BLaER1 treated with 17β-estradiol and CSF1 and Interleukin-3, amounts not matched to agents 10 nM and 100 nM (cell line): ENCODE measurements around the gene TNN.

Experiments used
- H3K27ac ChIP-seq, 11 experiments: shearing (Covaris generic); formaldehyde crosslinking; 2 replicates each; pipeline ENCODE4 v1.8.1; 2022
- H3K27me3 ChIP-seq, 11 experiments: shearing (Covaris generic); formaldehyde crosslinking; 2 replicates each; pipeline ENCODE4 v1.8.1; 2022
- H3K36me3 ChIP-seq, 11 experiments: shearing (Covaris generic); formaldehyde crosslinking; 2 replicates each; pipeline ENCODE4 v1.8.1; 2022
- H3K4me1 ChIP-seq, 10 experiments: shearing (Covaris generic); formaldehyde crosslinking; 2 replicates each; pipeline ENCODE4 v1.8.1; 2022
- H3K4me2 ChIP-seq, 11 experiments: shearing (Covaris generic); formaldehyde crosslinking; 2 replicates each; pipeline ENCODE4 v1.8.1; 2022
- H3K4me3 ChIP-seq, 10 experiments: shearing (Covaris generic); formaldehyde crosslinking; 2 replicates each; pipeline ENCODE4 v1.8.1; 2022
- H3K9ac ChIP-seq, 11 experiments: shearing (Covaris generic); formaldehyde crosslinking; 2 replicates each; pipeline ENCODE4 v1.8.1; 2022
- H3K9me3 ChIP-seq, 11 experiments: shearing (Covaris generic); formaldehyde crosslinking; replicated peaks in 1 of 11; 2 replicates each; pipeline ENCODE4 v1.8.1; 2022
- H4K20me1 ChIP-seq, 11 experiments: shearing (Covaris generic); formaldehyde crosslinking; 2 replicates each; pipeline ENCODE4 v1.8.1; 2022
- Cebpa-rat ChIP-seq, 11 experiments: shearing (Covaris generic); IDR thresholded peaks; 2 replicates each; pipeline ENCODE4 v1.8.1; 2022

The TNN gene

DNA sequence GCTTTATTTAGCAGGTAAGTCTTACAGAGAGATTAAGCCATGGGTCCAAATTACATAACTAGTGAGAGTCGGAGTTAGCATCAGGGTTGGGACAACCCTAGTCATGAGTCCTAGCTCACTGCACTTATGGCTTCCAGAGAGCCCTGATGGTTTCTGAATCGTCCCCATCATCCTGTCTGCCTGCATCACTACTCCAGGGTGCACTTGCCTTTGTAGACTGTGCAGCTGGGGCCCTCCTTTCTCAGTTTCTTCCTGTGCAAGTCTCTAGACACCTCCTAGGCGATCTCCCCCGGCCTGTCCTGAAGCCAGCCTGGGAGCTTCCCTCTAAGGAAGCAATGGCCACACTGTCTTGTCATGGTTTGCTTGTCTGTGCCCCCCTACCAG lies 87.8 kb downstream of the TNN start:
- TF ChIP-seq Cebpa-rat (IDR thresholded peaks at IDR 0.05), result no peak
- Histone ChIP-seq H3K4me2 (peak overlapping the region in 2 of 11 experiments; percentile 10 to 40; a peak in 3 of 22 replicates), H3K4me1 (peaks cover 0 to 18% (median 5%) of the 10 kb centered on the region in 10 experiments; a peak in 8 of 20 replicates), H3K9ac (no peak overlapping the region), H3K9me3 (no peaks in the 10 kb centered on the region), H3K36me3 (peaks cover 9 to 26% (median 19%) of the 10 kb centered on the region in 11 experiments), H4K20me1 (no peaks in the 10 kb centered on the region), H3K27me3 (no peaks in the 10 kb centered on the region), H3K27ac (no peak overlapping the region), H3K4me3 (no peak overlapping the region)

DNA sequence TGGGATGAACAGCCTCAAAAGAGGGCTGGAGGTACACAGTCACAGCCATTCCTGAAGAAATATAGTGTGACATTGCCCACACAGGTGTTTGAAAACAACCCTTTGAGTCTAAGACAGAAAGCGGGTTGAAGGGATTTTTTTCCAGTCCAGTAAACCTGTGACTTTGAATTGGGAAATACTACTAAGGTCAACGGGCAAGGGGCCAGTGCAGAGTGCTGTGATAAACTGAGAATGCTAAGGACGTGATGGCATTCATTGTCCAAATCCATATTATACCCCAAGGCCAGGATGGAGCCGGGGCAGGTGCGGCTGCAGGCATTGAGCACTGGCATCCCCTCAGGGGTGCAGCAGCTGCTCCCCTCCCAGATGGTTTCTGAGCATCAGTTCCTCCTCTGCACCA lies 88.3 kb downstream of the TNN start:
- peaks cover 13 to 30% (median 24%) of the 10 kb centered on the region in 11 experiments for H3K36me3 ChIP-seq
- TF ChIP-seq Cebpa-rat (IDR thresholded peaks at IDR 0.05), result no peak
- no peak overlapping the region for H3K4me3 ChIP-seq
- peaks cover 0 to 18% (median 5%) of the 10 kb centered on the region in 10 experiments; a peak in 8 of 20 replicates for H3K4me1 ChIP-seq
- no peaks in the 10 kb centered on the region for H3K27me3 ChIP-seq
- no peak overlapping the region for H3K27ac ChIP-seq
- no peaks in the 10 kb centered on the region for H3K9me3 ChIP-seq
- peak overlapping the region in 2 of 11 experiments; percentile 10 to 40; a peak in 2 of 22 replicates for H3K4me2 ChIP-seq
- H4K20me1 ChIP-seq, result no peaks in the 10 kb centered on the region
- no peak overlapping the region for H3K9ac ChIP-seq

DNA sequence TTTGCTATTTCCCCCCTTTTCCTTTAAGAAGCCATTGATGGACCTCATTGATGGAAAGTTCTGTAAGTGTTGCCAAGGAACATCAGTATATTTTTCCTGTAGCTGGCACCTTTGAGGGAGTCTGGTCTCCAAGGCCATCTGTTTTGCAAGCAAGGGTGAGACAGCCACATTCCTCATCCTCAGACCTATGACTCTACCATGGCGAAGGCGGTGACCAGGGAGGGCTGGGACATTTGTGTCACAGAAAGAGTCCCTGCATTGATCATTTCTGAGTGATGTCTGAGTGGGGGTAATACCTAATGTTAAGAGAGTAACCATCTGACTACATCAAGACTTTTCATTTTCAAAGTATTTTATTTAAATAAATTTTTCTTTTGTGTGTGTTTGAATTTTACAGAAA lies 89.6 kb downstream of the TNN start:
- Histone ChIP-seq H3K9ac (no peak overlapping the region), H3K4me2 (no peak overlapping the region), H3K4me1 (peaks cover 0 to 18% (median 5%) of the 10 kb centered on the region in 10 experiments; a peak in 8 of 20 replicates), H3K27me3 (no peaks in the 10 kb centered on the region), H3K9me3 (no peaks in the 10 kb centered on the region), H3K27ac (no peak overlapping the region), H3K36me3 (peaks cover 19 to 40% (median 35%) of the 10 kb centered on the region in 11 experiments), H3K4me3 (no peak overlapping the region), H4K20me1 (no peaks in the 10 kb centered on the region)
- TF ChIP-seq Cebpa-rat (IDR thresholded peaks at IDR 0.05), result no peak

DNA sequence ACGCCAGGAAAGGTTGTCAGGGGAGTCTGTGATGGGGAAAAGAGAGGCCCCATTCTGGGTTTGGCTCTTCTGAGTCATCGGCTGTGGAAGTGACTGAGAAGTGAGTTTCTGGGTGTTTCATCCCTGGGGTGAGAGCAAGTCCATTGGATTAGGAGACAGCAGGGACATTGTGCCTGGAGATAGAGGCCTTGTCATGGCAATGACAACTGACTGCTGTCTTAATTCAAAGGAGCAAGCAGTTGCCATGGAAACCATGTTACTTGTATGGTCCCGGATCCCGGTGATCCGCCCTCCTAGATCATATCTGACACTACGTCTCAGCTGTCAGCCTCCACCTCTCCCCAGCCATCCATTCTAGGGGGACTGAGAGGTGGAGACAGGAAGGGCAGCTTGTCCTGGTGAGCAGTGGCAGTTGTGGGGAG lies 90.5 kb downstream of the TNN start:
- H4K20me1 ChIP-seq, result no peaks in the 10 kb centered on the region
- peaks cover 0 to 18% (median 5%) of the 10 kb centered on the region in 10 experiments; a peak in 8 of 20 replicates for H3K4me1 ChIP-seq
- no peak overlapping the region for H3K9ac ChIP-seq
- no peaks in the 10 kb centered on the region for H3K27me3 ChIP-seq
- H3K27ac ChIP-seq, result no peak overlapping the region
- no peak overlapping the region for H3K4me3 ChIP-seq
- peaks cover 27 to 49% (median 43%) of the 10 kb centered on the region in 11 experiments for H3K36me3 ChIP-seq
- TF ChIP-seq Cebpa-rat (IDR thresholded peaks at IDR 0.05), result no peak
- no peaks in the 10 kb centered on the region for H3K9me3 ChIP-seq
- H3K4me2 ChIP-seq, result no peak overlapping the region

DNA sequence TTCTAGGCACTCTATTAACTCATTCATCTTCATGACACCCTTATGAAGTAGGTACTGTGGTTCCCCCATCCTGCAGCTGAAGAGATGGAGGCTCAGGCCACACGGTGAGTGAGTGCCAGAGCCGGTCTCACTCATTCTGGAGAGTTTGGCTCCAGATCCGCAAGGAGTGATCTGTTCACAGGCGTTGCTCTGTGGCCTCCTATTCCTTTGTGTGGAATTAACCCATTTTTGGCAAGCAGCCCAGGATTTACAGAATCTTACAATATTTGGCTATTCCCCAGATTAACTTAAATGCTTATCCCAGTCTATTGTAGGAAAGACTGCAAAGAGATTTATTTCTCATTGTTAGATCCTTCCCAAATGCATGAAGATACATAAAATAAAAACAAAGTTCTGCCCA lies 95.3 kb downstream of the TNN start:
- H3K4me2 ChIP-seq, result no peak overlapping the region
- H3K27me3 ChIP-seq, result no peaks in the 10 kb centered on the region
- peaks cover 0 to 5% (median 0%) of the 10 kb centered on the region in 11 experiments; a peak in 2 of 22 replicates for H4K20me1 ChIP-seq
- H3K27ac ChIP-seq, result no peak overlapping the region
- H3K9me3 ChIP-seq, result no peaks in the 10 kb centered on the region
- peaks cover 59 to 93% (median 83%) of the 10 kb centered on the region in 11 experiments for H3K36me3 ChIP-seq
- H3K4me3 ChIP-seq, result no peak overlapping the region
- H3K9ac ChIP-seq, result no peak overlapping the region
- no peaks in the 10 kb centered on the region for H3K4me1 ChIP-seq
- no peak for TF ChIP-seq Cebpa-rat (IDR thresholded peaks at IDR 0.05)

DNA sequence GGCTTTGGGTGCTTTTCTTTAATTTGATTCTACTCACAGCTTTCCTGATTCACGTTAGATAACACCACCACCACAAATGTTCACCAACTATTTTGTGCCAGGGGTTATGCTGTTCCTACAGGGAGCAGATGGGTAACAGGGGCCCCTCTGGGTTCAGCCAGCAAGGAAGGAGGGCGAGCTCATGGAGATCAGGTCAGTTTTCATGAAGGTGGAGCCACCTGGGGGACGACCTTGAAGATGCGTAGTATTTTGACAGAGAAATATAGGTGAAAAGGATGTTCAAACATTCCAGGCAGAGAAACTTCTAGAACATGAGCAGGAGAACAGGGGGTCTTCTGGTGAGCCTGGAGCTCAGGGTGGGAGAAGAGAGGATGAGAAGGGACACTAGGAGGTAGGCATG lies 96.1 kb downstream of the TNN start:
- Histone ChIP-seq H3K4me1 (no peaks in the 10 kb centered on the region), H3K4me3 (no peak overlapping the region), H3K9ac (no peak overlapping the region), H3K27ac (no peak overlapping the region), H3K27me3 (no peaks in the 10 kb centered on the region), H4K20me1 (peaks cover 0 to 5% (median 0%) of the 10 kb centered on the region in 11 experiments; a peak in 2 of 22 replicates), H3K4me2 (no peak overlapping the region), H3K9me3 (no peaks in the 10 kb centered on the region), H3K36me3 (peaks cover 59 to 93% (median 83%) of the 10 kb centered on the region in 11 experiments)
- no peak for TF ChIP-seq Cebpa-rat (IDR thresholded peaks at IDR 0.05)

DNA sequence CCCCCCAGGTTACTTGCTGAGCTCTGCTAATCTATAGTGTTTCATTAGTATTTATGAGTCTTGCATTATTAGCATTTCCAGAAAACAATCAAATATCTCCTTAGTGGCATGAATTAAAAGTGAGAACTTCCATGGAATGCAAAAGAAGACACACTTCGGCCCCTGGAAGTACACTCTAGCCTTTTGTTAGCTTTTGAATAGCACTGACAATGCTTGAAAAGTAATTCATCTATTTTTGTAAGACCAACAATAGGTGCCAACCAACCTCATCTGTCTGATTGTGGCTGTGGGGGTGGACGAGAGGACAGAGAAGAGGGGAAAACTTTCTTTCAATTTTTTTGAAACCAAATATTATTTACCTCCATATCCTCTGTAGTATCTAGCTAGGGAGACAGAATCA lies 97.1 kb downstream of the TNN start:
- H3K36me3 ChIP-seq, result peaks cover 57 to 89% (median 78%) of the 10 kb centered on the region in 11 experiments

DNA sequence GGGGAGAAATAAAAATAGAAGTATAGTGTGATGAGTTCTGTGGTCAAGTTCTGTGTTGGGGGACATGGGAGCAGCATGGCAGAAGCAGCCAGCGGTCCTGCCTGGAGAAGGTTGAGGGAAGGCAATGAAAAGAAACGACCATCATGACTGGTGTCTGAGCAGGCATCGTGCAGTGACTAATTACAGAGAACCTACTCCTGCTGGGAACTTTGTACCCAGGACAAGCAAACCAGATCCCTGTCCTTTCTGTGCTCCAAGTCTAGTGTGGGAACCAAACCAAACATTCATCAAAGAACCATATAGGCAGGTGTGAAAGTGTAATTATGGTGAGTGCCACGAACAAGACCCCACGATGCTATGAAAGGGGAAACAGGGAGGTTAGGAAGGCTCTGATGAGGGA lies 99.1 kb downstream of the TNN start:
- no peaks in the 10 kb centered on the region for H3K27me3 ChIP-seq
- no peak overlapping the region for H3K4me2 ChIP-seq
- H3K27ac ChIP-seq, result no peak overlapping the region
- peaks cover 0 to 5% (median 0%) of the 10 kb centered on the region in 11 experiments; a peak in 2 of 22 replicates for H4K20me1 ChIP-seq
- no peak for TF ChIP-seq Cebpa-rat (IDR thresholded peaks at IDR 0.05)
- H3K9ac ChIP-seq, result no peak overlapping the region
- no peaks in the 10 kb centered on the region for H3K9me3 ChIP-seq
- peaks cover 41 to 87% (median 71%) of the 10 kb centered on the region in 11 experiments for H3K36me3 ChIP-seq
- peaks cover 0 to 12% (median 0%) of the 10 kb centered on the region in 10 experiments; a peak in 2 of 20 replicates for H3K4me1 ChIP-seq
- H3K4me3 ChIP-seq, result no peak overlapping the region

More for the DNA sequence above, 97.1 kb downstream of the TNN start:
- H4K20me1 ChIP-seq, result peaks cover 0 to 5% (median 0%) of the 10 kb centered on the region in 11 experiments; a peak in 2 of 22 replicates
- no peak for TF ChIP-seq Cebpa-rat (IDR thresholded peaks at IDR 0.05)
- no peak overlapping the region for H3K9ac ChIP-seq
- H3K27me3 ChIP-seq, result no peaks in the 10 kb centered on the region
- H3K4me2 ChIP-seq, result no peak overlapping the region
- no peak overlapping the region for H3K4me3 ChIP-seq
- H3K4me1 ChIP-seq, result peaks cover 0 to 9% (median 0%) of the 10 kb centered on the region in 10 experiments; a peak in 2 of 20 replicates
- H3K27ac ChIP-seq, result no peak overlapping the region
- H3K9me3 ChIP-seq, result no peaks in the 10 kb centered on the region

DNA sequence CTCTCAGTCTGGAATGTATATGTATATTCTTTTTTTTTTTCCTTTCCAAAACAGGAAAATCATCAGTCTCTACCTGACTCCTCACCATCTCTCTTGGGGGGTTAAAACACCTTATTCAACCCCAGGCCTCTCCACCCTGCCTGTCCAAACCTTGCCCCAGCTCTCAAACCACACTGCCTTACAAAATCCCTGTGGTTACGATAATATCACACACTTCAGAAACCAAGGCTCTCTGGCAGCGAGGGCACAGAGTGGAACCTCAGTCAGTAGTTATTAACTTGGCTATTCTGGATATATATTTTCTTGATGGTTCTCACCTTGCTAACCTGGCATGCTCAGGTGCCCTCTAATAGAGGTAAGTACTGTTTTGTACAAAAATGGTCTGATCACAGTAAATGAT lies 100.2 kb downstream of the TNN start:
- no peak for TF ChIP-seq Cebpa-rat (IDR thresholded peaks at IDR 0.05)
- no peak overlapping the region for H3K4me3 ChIP-seq
- peaks cover 0 to 12% (median 0%) of the 10 kb centered on the region in 10 experiments; a peak in 2 of 20 replicates for H3K4me1 ChIP-seq

DNA sequence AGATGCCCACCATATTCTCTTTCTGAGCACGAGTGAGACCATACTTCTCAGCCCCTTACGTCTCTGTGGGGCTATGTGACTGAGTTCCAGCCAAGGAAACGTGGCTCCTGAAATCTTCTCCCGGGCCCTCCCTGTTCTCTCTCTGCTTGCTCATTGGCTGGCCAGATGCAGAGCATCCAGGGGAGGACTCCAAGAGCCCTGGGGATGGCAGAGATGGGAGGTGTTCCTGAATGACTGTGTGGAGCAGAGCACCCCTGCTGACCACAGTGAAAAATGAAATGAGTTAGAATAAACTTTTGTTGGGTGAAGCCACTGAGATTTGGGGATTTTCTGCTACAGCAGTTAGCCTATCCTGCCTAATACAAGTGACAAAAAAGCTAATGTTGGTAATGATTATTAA lies 101.1 kb downstream of the TNN start:
- no peaks in the 10 kb centered on the region for H3K9me3 ChIP-seq
- peaks cover 0 to 5% (median 0%) of the 10 kb centered on the region in 11 experiments; a peak in 2 of 22 replicates for H4K20me1 ChIP-seq
- H3K4me2 ChIP-seq, result no peak overlapping the region
- H3K9ac ChIP-seq, result no peak overlapping the region
- H3K27ac ChIP-seq, result no peak overlapping the region
- no peak overlapping the region for H3K4me3 ChIP-seq
- no peak for TF ChIP-seq Cebpa-rat (IDR thresholded peaks at IDR 0.05)
- H3K4me1 ChIP-seq, result peaks cover 0 to 12% (median 0%) of the 10 kb centered on the region in 10 experiments; a peak in 2 of 20 replicates
- peaks cover 31 to 87% (median 58%) of the 10 kb centered on the region in 11 experiments for H3K36me3 ChIP-seq
- H3K27me3 ChIP-seq, result no peaks in the 10 kb centered on the region

More for the DNA sequence above, 100.2 kb downstream of the TNN start:
- no peak overlapping the region for H3K27ac ChIP-seq
- no peaks in the 10 kb centered on the region for H3K9me3 ChIP-seq
- H3K4me2 ChIP-seq, result no peak overlapping the region
- peaks cover 36 to 90% (median 67%) of the 10 kb centered on the region in 11 experiments for H3K36me3 ChIP-seq
- H3K9ac ChIP-seq, result no peak overlapping the region
- H4K20me1 ChIP-seq, result peaks cover 0 to 5% (median 0%) of the 10 kb centered on the region in 11 experiments; a peak in 2 of 22 replicates
- H3K27me3 ChIP-seq, result no peaks in the 10 kb centered on the region
